IPS-18a (cell line): ENCODE results near the gene NMT2.

ENCODE experiments used
- H3K27ac ChIP-seq: one replicate; pipeline ENCODE4 v1.5.1; 2013; ENCODE audit warnings: low read length
- H3K27me3 ChIP-seq: one replicate; pipeline ENCODE4 v1.6.1; 2013; ENCODE audit warnings: mild to moderate bottlenecking, low read length; ENCODE audit not compliant: control insufficient read depth, insufficient read depth
- H3K36me3 ChIP-seq: one replicate; pipeline ENCODE4 v1.6.1; 2013; ENCODE audit warnings: low read depth, low read length; ENCODE audit not compliant: control insufficient read depth
- H3K4me1 ChIP-seq: one replicate; pipeline ENCODE4 v1.6.1; 2013; ENCODE audit warnings: low read depth, low read length; ENCODE audit not compliant: control insufficient read depth
- H3K4me3 ChIP-seq: one replicate; pipeline ENCODE4 v1.5.1; 2013; ENCODE audit warnings: low read length
- H3K9ac ChIP-seq: one replicate; pipeline ENCODE4 v1.6.1; 2013; ENCODE audit warnings: mild to moderate bottlenecking, low read length, moderate library complexity
- H3K9me3 ChIP-seq: one replicate; pipeline ENCODE4 v1.6.1; 2013; ENCODE audit warnings: low read depth, low read length; ENCODE audit not compliant: control insufficient read depth

Gene NMT2

DNA sequence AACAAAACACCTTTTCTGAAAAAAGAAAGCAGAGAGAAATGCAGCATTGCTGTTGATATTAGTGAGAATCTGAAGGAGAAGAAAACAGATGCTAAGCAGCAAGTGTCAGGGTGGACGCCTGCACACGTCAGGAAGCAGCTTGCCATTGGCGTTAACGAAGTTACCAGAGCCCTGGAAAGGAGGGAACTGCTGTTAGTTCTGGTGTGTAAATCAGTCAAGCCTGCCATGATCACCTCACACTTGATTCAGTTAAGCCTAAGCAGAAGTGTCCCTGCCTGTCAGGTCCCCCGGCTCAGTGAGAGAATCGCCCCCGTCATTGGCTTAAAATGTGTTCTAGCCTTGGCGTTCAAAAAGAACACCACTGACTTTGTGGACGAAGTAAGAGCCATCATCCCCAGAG is 65.0 kb downstream of the NMT2 start:
- Histone ChIP-seq H3K27ac (no peak overlapping the region), H3K4me1 (peaks cover 3% of the 10 kb centered on the region), H3K36me3 (peaks cover 36% of the 10 kb centered on the region), H3K27me3 (no peaks in the 10 kb centered on the region), H3K9ac (no peak overlapping the region), H3K9me3 (no peaks in the 10 kb centered on the region), H3K4me3 (no peak overlapping the region)

DNA sequence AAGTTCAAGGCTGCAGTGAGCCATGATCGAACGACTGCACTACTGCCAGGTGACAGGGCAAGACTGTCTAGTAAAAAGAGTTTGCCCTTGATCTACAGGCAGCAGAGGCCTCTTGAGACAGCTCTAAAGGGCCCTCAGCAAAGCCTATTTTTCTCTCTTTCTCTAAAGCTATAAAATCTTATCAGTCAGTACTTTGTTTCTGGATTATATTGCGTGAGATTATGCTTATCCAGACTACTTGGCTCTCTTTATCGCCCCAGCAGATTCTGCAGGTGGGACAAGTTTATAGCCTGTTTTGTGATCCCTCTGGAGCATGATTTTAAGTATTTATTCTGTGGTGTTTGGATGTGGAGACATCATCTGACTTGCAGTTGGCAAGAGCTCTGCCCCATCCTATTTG is 68.6 kb downstream of the NMT2 start:
- Histone ChIP-seq H3K27ac (no peak overlapping the region), H3K4me1 (peaks cover 3% of the 10 kb centered on the region), H3K9me3 (no peaks in the 10 kb centered on the region), H3K27me3 (no peaks in the 10 kb centered on the region), H3K9ac (no peak overlapping the region), H3K4me3 (no peak overlapping the region), H3K36me3 (peaks cover 24% of the 10 kb centered on the region)

- no peaks in the 10 kb centered on the region for H3K27me3 ChIP-seq
- H3K27ac ChIP-seq = peak within 1 kb of the TSS; percentile 90
- H3K36me3 ChIP-seq = peaks cover 3% of the 10 kb centered on the region
- H3K9me3 ChIP-seq = no peaks in the 10 kb centered on the region
- H3K4me1 ChIP-seq = peaks cover 3% of the 10 kb centered on the region
- H3K4me3 ChIP-seq = peak within 1 kb of the TSS; percentile 99
- peak within 1 kb of the TSS; percentile 98 for H3K9ac ChIP-seq
Measured at GRCh38 chr10:15097011-15097812, 71.3 kb downstream of the NMT2 start, which contains the start of gene RPP38. Gene RPP38, plus strand, starts transcription at chr10:15097355. Its CDS starts 5,960 bp downstream, at chr10:15103315.

DNA sequence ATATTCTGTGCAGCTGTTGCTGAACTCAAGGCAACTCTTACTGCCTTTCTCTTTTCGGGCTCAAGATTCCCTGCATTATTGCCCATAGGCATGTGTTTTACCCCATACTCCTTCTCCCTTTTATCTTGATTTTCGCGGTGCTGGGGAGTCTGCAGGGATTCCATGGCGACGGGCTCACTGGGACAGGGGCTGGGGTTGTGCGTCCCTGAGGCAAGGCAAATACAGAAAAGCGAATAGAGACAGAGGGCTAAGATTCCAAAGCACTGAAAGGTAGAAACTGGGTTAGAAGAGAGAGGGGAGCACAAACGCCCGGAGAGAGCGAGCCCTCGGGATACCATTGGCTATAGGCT is 71.9 kb downstream of the NMT2 start:
- Histone ChIP-seq H3K27ac (no peak overlapping the region), H3K36me3 (no peaks in the 10 kb centered on the region), H3K9me3 (no peaks in the 10 kb centered on the region), H3K9ac (peak overlapping the region; percentile 98), H3K4me1 (peaks cover 3% of the 10 kb centered on the region), H3K27me3 (no peaks in the 10 kb centered on the region), H3K4me3 (peak overlapping the region; percentile 99)

GRCh38 chr10:15092855-15093408 is 75.6 kb downstream of the NMT2 start:
- Histone ChIP-seq H3K9me3 (no peaks in the 10 kb centered on the region), H3K36me3 (no peaks in the 10 kb centered on the region), H3K4me3 (no peak overlapping the region), H3K9ac (no peak overlapping the region), H3K27me3 (no peaks in the 10 kb centered on the region), H3K4me1 (no peaks in the 10 kb centered on the region), H3K27ac (no peak overlapping the region)

GRCh38 chr10:15091418-15091817 is 77.1 kb downstream of the NMT2 start:
- Histone ChIP-seq H3K9ac (no peak overlapping the region), H3K27me3 (no peaks in the 10 kb centered on the region), H3K27ac (no peak overlapping the region), H3K9me3 (no peaks in the 10 kb centered on the region), H3K4me1 (no peaks in the 10 kb centered on the region), H3K4me3 (no peak overlapping the region), H3K36me3 (no peaks in the 10 kb centered on the region)

DNA sequence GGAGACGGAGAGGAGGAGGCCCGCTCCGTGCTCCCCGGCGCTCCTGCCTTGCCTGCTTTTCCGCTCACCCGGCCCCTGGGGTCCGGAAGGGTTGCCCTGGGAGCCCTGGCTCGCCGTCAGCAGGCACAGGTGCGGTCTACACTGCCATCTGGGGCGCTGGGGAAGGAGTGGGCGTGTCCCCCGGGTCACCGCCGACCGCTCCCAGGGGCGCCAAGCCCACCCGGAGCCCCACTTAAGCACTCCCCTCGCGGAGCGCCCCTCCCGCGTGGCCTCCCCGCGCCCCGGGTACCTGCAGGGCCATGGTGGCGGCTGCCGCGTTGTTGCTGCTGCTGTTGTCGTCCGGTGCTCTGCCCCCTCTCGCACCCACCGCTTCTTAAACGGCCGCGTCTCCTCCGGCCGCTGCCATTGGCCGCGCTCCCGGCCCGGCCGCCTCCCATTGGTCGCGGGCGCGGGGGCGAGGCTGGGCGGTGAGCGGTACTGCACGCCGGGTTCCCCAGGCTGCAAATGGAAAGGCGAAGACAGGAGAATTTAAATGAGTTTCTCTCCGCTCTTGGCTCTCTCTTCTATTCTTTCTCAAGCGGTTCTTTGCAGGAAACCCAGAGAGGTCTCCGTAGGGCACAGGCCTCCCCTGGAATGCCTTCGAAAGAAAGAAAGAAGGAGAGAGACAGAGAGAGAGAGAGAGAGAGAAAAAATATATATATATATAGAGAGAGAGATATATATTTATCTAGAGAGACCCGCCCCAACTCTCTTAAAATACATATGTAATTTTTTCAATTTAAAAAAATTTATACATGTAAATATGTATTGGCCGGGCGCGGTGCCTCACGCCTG is 79.8 kb downstream of the NMT2 start, which contains the start of gene ACBD7:
Gene ACBD7 (minus strand): TSS at position 349 of the 834 bp plus-strand sequence. CDS start 48 bp downstream, at position 301.
- Histone ChIP-seq H3K4me3 (peak within 1 kb of the TSS; percentile 75), H3K27me3 (no peaks in the 10 kb centered on the region), H3K36me3 (no peaks in the 10 kb centered on the region), H3K4me1 (peaks cover 6% of the 10 kb centered on the region), H3K9ac (peak within 1 kb of the TSS; percentile 43), H3K27ac (no peak within 1 kb of the TSS), H3K9me3 (no peaks in the 10 kb centered on the region)

DNA sequence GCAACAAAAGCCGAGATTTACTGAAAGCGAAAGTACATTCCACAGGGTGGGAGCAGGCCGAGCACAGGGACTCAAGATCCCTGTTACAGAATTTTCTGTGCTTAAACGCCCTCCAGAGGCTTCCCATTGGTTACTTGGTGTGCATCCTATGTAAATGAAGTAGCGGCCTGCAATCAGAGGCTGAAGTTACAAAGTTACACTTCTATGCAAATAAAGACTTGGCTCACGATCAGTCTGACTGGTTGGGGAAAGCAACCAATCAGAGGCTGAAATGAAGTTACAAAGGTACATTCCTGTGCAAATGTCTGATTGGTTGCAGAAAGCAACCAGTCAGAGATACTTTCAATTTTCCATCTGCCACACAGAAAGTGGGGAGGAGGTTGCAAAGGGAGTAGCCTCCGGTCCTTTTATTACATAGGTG is 84.0 kb downstream of the NMT2 start:
- H3K9ac ChIP-seq = no peak overlapping the region
- peak overlapping the region; percentile 26 for H3K4me3 ChIP-seq
- H3K27ac ChIP-seq = peak overlapping the region; percentile 26
- H3K9me3 ChIP-seq = no peaks in the 10 kb centered on the region
- H3K36me3 ChIP-seq = no peaks in the 10 kb centered on the region
- H3K4me1 ChIP-seq = peaks cover 6% of the 10 kb centered on the region
- no peaks in the 10 kb centered on the region for H3K27me3 ChIP-seq

- Histone ChIP-seq H3K4me3 (peak overlapping the region; percentile 26), H3K36me3 (no peaks in the 10 kb centered on the region), H3K9me3 (no peaks in the 10 kb centered on the region), H3K9ac (no peak overlapping the region), H3K4me1 (peaks cover 6% of the 10 kb centered on the region), H3K27ac (peak overlapping the region; percentile 26), H3K27me3 (no peaks in the 10 kb centered on the region)
Measured at GRCh38 chr10:15083674-15084501, 84.6 kb downstream of the NMT2 start.

- Histone ChIP-seq H3K27ac (no peak overlapping the region), H3K9ac (no peak overlapping the region), H3K9me3 (peaks cover 5% of the 10 kb centered on the region), H3K4me3 (no peak overlapping the region), H3K36me3 (no peaks in the 10 kb centered on the region), H3K27me3 (no peaks in the 10 kb centered on the region), H3K4me1 (no peaks in the 10 kb centered on the region)
Measured at GRCh38 chr10:15075421-15075820, 93.1 kb downstream of the NMT2 start.

DNA sequence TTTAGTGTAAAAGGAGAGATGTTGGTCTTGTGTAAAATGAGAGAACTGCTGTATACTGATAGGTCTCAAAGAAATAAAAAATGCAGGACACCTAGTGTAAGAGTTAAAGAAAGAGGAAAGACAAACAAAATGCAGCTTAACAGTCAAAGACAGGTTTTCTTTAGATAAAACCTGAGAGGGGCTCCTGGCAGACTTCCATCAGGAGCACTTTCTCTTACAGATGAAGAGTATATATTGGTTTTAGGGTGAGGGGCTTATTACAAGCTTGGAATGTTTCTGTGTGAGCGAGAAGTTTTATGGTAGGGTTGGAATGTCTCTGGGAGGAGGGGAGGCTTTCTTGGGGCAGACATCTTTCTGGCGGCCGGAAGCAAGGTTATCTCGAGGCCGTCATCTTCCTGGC is 96.1 kb downstream of the NMT2 start:
- H3K4me1 ChIP-seq = no peaks in the 10 kb centered on the region
- H3K9me3 ChIP-seq = peaks cover 5% of the 10 kb centered on the region
- no peaks in the 10 kb centered on the region for H3K36me3 ChIP-seq
- H3K27ac ChIP-seq = no peak overlapping the region
- H3K4me3 ChIP-seq = no peak overlapping the region
- no peak overlapping the region for H3K9ac ChIP-seq
- H3K27me3 ChIP-seq = no peaks in the 10 kb centered on the region
